Tongue (tissue), 2 donors: ENCODE data around the gene BZW1. TPM values are rescaled to one million over a fixed set of nuclear protein-coding genes. Genes with fewer than 3 reads are reported as not detected.

Source experiments
- DNase-seq: peaks from one replicate; pipeline ENCODE4 v3.0.0-alpha.2; 2015
- total RNA-seq: library from RNA; depleted of rRNA; stranded (reverse); fragments of >200 nt; gene quantifications from one replicate; pipeline ENCODE4 v1.2.3, GENCODE V29; 2014

Gene BZW1
- total RNA-seq: 246 TPM

GRCh38 chr2:200811333-200812121, at the start of gene BZW1:
Gene BZW1, plus strand, starts transcription at chr2:200811910. Its CDS starts 1,308 bp downstream, at chr2:200813218.
- DNase-seq: peak; percentile 99

DNA sequence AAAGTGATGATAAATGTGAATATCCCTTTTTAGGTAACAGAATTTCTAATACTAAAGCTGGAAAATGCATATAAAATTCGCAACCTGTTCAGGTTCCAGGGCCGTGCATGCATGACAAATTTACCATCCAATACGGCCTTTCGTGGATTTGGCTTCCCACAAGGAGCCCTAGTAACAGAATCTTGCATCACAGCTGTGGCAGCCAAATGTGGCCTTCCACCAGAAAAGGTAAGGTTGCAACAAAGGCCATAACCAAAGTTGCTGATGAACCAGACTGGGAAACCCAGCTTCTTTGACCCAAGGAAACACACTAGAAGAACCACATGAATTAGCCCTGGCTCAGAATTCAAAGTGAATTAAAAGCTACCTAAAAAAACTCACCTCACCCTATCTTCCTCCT, 49.6 kb upstream of the BZW1 start:
- no peak for DNase-seq

DNA sequence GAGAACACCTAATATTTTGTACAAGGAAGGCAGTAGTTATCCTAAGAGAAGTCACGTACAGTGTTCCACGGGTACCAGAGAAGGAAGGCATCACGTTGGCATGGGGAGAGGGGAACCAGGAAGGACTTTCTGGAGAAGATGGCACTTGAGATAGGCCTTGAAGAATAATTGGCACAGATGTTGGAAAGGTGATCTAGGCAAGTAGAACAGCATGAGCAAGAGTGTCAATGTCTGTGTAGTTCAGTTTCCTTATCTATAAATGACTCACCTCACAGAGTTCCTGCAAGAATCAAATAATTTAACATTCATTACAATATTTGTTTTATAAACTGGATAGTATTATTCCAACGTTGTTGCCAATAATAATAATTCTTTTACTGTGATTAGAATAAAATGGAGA, 48.3 kb upstream of the BZW1 start:
- no peak for DNase-seq

DNA sequence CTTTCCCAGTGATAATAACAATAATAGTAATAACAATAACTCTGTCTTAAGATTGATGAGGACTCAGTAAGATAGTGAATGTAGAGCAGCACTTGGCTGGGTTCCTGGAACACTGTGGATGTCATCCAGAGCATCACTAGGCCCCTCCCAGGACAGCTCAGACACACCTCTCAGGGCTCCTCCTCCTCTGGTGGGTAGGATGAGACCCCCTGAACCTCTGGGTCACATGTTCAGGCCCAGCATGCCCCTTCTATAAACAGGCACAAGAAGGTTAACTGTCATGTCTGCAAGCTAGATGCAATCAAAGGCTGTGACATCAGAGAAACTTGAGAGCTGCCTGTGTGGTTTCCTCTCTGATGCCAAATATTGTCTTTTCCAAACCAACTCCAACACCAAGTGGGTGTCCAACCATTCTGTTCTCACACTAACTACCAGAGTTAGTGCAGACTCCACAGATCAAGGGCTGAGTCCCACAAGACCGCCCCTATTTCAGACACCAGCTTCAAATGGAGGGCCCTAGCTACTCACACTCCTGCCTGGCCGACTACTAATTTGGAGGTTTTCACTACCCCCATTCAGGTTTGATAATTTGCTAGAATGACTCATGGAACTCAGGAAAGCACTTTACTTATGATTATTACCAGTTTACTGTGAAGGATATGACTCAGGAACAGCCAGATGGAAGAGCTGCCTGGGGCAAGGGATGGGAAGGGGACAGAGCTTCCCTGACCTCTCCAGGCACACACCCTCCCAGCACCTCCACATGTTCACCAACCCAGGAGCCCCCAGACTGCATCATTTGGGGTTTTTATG, 46.4 kb upstream of the BZW1 start:
- DNase-seq: no peak

DNA sequence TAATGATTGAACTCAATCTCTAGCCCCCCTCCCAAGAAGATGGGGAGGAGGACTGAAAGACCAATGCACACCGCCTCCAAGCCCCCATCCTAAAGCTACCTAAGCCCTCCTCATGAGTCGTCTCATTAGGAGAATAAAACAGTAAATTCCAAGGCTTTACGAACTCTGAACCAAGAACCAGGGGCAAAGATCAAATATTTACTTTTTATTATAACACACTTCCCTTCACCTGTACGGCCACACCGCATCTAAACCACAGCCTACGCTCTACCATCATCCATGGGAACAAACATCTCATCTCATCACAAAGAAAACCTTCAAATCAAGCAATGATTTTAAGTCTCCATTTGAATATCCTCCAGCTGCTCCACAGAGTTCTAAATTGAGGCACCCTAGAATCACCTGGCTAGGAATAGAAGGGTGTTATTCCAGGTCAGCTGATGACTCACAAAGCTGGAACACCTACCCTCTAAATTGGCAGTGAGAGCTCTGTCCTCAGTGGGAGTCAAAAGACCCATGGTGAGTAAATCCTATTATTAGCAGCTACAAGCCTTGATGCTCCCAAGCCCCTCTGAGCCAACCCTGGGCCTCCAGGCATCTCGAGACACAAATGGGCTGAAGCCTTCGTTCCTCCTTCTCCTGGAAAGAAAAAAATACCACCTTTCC, 45.6 kb upstream of the BZW1 start:
- no peak for DNase-seq

DNA sequence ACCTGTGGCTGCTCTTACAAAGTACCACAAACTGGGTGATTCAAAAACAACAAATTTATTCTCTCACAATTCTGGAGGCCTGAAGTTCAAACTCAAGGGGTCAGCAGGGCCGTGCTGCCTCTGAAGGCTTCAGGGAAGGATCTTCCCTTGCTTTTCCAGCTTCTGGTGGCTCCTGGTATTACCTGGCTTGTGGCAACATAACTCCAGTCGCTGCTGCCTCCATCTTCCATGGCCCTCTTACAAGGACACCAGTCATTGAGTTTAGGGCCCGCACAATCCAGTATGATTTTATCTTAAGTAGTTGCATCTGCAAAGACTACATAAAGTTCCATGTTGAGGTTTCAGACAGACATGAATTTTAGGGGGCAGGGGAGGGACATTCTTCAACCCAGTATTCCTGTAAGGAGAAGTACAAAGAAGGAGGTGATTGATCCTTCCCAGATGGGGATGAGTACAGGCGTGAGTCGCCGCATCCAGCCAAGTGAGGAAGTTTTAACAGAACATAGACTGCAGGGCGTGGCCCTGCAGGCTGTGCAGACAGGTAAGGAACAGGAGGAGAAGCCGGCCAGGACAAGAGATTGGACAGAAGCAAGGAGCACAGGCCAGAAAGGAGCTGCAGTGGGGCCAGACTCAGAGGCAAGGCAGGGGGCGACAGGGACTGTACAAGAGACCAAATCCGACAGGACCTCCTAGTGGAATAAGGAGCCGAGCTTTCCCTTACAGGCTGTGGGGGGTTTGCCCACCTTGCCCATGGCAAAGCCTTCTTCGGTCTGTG, 44.4 kb upstream of the BZW1 start:
- no peak for DNase-seq

DNA sequence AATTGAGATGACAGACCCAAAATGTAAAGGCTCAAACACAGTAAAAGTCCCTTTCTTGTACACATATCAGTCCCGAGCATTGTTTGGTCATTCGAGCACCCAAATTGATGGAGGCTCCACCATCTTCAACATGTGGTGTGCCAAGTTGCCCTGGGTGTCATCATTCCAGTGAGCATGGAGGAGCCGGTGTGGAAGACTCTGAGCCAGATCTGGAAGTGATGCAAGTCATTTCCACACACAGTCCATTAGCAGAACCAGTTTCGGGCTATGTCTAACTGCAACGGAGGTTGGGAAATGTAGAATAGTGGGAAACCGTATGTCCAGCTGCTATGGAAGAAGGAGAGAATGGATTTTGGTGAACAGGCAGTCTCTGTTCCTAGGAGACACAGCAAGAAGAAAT, 40.9 kb upstream of the BZW1 start:
- no peak for DNase-seq

DNA sequence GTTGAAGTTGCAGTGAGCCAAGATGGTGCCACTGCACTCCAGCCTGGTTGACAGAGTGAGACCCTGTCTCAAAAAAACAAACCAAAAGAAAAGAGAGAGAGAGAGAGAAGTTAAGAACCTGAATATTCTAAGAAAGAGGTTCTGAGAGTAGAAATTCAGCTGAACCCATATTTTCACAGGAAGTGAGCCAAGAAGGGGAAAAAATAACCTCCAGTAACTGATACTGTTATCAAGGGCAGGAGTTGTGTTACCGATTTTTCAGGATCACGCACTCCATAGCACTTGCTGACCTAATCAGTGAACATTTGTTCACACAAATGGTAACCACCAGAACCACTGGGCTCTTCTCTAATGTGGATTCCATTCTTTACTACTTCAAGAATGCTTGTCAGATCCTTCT, 39.1 kb upstream of the BZW1 start:
- no peak for DNase-seq

- no peak for DNase-seq
These were observed 38.6 kb upstream of the BZW1 start for GRCh38 chr2:200773083-200773482.

- no peak for DNase-seq
These were observed 36.8 kb upstream of the BZW1 start for GRCh38 chr2:200774920-200775319.

DNA sequence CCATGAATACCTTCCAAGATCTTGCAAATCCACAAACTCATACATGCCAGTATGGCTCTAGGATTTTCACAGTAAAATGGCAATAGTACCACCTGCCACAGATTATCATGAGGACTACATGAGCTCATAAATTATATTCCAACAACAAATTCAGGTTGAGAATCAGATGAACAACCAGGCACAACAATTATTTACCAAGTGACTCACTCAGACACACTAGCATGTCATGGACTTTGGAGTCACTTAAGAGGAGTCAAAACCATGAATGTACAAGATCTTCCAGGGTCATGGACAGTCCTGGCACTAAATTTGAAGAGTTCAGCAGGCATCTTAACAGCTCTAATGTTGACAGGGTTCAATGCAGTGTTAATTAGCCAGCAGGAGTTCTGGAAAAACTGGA, 34.4 kb upstream of the BZW1 start:
- no peak for DNase-seq

DNA sequence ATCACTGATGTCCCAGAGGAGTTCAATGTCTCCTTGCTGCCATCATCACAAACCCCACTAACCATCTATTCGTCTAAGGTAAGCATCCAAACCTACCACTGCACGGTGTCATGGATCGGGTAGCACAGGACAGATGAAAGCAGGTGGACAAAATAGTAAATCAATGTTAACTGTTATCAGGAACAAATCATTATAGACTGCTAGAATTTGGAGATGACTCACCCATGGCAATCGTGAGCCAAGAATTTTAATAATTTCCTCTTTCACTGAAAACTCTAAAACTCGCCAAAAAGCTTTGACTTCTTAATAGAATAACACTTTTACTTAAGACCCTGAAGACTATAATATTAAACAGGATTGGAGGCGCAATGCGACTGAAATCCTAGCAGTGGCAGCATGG, 33.7 kb upstream of the BZW1 start:
- no peak for DNase-seq

DNA sequence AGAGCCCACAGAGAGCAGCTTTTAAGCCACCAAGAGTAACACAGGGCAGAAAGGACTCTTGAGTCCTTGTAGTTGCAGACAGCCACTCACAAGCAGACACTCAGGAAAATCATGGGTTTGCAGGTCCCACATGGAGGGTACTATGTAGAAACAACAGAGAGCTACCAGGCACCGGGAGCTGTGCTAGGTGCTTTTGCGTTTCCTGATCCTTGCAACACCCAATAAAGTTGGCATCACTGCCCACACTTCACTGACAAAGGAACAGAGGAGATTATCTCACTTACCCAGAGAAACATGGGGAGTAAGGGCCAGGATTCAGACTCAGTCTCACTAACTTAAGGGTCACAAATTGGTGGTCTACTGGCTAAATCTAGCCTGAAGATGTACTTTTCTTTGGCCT, 32.5 kb upstream of the BZW1 start:
- DNase-seq: no peak

- no peak for DNase-seq
These were observed 30.1 kb upstream of the BZW1 start for GRCh38 chr2:200781616-200782015.

DNA sequence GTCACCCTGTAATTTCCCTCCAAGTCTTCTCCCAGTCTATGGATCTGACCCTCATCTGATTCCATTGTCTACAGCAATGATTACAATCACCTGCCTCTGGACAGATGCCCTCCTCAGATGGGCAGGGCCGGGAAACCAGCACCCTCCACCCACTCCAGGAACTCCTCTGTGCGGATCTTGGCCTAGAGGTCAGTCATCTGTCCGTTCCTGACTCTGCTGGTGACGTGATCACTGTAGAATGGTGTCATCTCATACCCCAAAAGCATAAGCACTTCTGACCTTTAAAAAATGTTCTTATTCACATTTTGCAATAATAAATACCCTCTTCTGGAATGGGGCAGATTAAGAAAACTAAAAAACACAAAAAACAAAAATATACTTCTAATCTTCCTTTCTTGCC, 29.5 kb upstream of the BZW1 start:
- DNase-seq: no peak

DNA sequence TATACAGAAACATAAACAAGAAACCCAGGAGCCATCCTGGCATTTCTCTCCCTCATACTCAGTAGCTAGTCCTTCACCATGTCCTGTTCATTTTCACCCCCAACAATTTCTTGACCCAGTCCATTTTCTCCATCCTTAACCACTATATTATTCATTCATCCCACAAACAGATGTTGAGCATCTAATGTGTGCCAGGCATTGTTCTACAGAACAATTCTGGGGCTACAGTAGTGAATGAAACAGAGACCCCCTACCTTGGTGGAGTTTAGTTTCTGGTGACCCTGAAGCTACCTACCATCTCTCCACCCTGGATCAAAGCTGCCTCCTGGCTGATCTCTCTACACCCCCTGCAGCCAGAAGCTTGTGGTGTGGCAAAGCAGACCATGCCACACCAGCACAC, 27.5 kb upstream of the BZW1 start:
- DNase-seq: no peak

DNA sequence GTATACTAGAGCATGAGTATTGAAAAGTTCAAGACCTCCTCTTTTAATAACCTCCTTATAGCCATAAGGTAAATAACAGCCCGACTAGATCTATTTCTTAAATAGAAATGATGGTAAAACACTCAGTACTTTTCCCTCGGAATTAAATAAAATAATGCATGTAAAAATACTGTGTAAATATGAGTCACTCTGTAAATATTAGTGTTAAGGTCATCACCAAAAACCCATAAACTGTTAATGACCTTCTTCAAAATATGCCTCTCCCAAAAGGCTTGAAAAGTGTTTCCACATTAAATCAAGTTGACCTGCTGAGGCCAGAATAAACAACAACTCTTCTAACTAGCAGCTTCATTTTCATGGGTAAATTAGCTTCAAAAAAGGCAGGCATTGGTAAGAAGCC, 25.3 kb upstream of the BZW1 start:
- DNase-seq: no peak

- DNase-seq: peak; percentile 10
These were observed 24.9 kb upstream of the BZW1 start for GRCh38 chr2:200786826-200787225.

DNA sequence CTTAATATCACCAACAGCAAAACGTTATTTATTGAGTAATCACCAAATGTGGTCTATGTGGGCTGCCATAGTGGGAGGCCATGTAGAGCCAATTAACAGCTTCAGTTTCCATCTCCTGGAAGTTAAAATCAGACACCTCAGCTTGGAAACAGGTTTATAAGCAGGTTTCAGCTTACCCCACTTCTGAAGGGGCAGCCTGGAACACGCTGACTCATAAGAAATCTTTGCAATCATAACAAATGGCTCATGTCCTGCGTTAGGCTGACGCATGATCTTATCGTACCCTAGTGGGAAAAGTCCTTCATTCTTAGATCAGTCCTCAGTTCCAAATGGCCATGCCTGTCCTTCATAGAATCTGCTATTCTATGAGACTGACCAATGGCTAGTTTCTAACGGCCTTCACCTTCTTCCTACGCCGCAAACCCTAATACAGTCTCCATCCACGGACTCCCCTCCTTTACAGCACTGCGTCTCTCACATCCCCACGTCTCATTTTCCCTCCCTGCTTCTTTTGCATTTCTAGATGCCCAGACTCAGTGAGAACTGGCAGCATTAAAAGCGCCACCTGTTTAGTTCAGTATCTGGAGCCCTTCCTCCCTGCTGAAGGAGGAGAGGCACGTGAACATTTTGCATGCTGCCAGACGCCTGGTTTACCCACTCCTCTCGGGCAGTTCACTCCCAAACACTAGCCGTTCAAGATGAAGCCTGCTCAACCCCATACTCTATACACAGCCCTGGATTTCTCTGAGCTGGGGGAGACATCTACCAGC, 24.2 kb upstream of the BZW1 start:
- DNase-seq: no peak

DNA sequence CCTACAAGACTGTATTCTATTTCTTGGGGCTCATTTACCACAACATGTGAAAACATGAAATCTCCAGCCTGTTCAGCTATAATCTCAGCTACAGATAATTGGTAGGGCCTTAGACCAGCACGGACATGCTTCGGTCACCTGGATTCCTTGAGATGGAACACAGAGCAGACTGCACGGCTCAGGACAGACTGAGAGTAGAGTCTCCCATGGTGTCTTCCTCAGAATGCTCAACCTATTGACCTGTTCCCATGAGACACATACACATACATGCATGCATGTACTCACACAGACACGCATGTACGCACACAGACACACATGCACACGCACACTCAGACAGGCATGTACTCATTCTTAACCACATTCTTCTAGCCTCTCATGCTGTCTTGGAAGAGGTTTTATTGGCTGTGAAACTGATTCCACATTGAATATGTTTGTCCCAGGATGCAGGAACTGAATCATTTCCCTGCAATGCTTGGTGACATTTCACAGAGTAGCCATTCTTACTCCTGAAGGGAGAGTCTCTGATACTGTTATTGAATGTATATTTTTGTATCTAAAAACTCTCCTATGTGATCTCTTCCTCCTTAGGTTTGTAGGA, 23.5 kb upstream of the BZW1 start:
- DNase-seq: no peak

- DNase-seq: no peak
These were observed 21.5 kb upstream of the BZW1 start for GRCh38 chr2:200790185-200790584.
